Endodermal cell (in vitro differentiated cells): Measurements from ENCODE around the gene BNC2. TPM values are rescaled to one million over a fixed set of nuclear protein-coding genes. Genes with fewer than 3 reads are reported as not detected.

Experiments
- DNase-seq: peaks from one replicate; pipeline ENCODE4 v3.0.0-alpha.2; 2017
- H3K27ac ChIP-seq: 2 replicates; pipeline ENCODE4 v1.5.1; 2013; ENCODE audit warnings: mild to moderate bottlenecking, low read depth, low read length, moderate library complexity
- H3K27me3 ChIP-seq: 2 replicates; pipeline ENCODE4 v1.6.1; 2013; ENCODE audit warnings: mild to moderate bottlenecking, low read length, moderate library complexity; ENCODE audit not compliant: insufficient read depth, control insufficient read depth, poor library complexity, severe bottlenecking
- H3K36me3 ChIP-seq: 2 replicates; pipeline ENCODE4 v1.7.0; 2013; ENCODE audit warnings: mild to moderate bottlenecking, low read length, moderate library complexity; ENCODE audit not compliant: control insufficient read depth, insufficient read depth
- H3K4me1 ChIP-seq: one replicate; pipeline ENCODE4 v1.7.0; 2013; ENCODE audit warnings: low read length; ENCODE audit not compliant: control insufficient read depth, insufficient read depth
- H3K4me3 ChIP-seq: 2 replicates; pipeline ENCODE4 v1.5.1; 2013; ENCODE audit warnings: mild to moderate bottlenecking, low read length, moderate library complexity
- H3K9ac ChIP-seq: 2 replicates; pipeline ENCODE4 v1.6.1; 2013; ENCODE audit warnings: mild to moderate bottlenecking, low read length, moderate library complexity; ENCODE audit not compliant: poor library complexity, severe bottlenecking; ENCODE audit errors: extremely low read depth
- H3K9me3 ChIP-seq: 2 replicates; pipeline ENCODE4 v1.6.1; 2013; ENCODE audit warnings: mild to moderate bottlenecking, low read length, moderate library complexity; ENCODE audit not compliant: control insufficient read depth
- H3K27ac Mint-ChIP-seq: 2 replicates; pipeline ENCODE4 v1.8.0; 2020; ENCODE audit warnings: mixed read lengths
- H3K27me3 Mint-ChIP-seq: 2 replicates; pipeline ENCODE4 v1.8.0; 2021; ENCODE audit warnings: mild to moderate bottlenecking, mixed read lengths; ENCODE audit not compliant: insufficient read depth
- H3K36me3 Mint-ChIP-seq: 2 replicates; pipeline ENCODE4 v1.8.0; 2020; ENCODE audit warnings: low read depth, mixed read lengths
- H3K4me1 Mint-ChIP-seq: 2 replicates; pipeline ENCODE4 v1.8.0; 2020; ENCODE audit warnings: mixed read lengths
- H3K4me3 Mint-ChIP-seq: 2 replicates; pipeline ENCODE4 v1.8.0; 2020; ENCODE audit warnings: mild to moderate bottlenecking, moderate library complexity, mixed read lengths
- H3K9me3 Mint-ChIP-seq: 2 replicates; pipeline ENCODE4 v1.8.0; 2020; ENCODE audit warnings: mild to moderate bottlenecking, mixed read lengths
- WGBS, 2 experiments: methylation state at CpG; one replicate each; pipeline versions ENCODE4 v1.1.5 to v1.1.7; 2013; ENCODE audit warnings: missing lambda C conversion rate in 2 of 2, mixed read lengths in 1 of 2; ENCODE audit not compliant: insufficient coverage in 1 of 2, insufficient read length in 1 of 2; 5-methylcytosine and 5-hydroxymethylcytosine counted together
- total RNA-seq, 2 donors: library from RNA; stranded (reverse); fragmentation: NEBNext Ultra II Directional in 1 of 2; extraction: Animal tissue kit (Norgen Biotek cat#: 25700) in 1 of 2; gene quantifications; 2 replicates in 1 of 2; 3 replicates in 1 of 2; pipeline ENCODE4 v1.2.1, GENCODE V29; 2021
- TF ChIP-seq, protein P1 (sequence below): fragments of 200-600 bp; sonication (generic); conservative IDR thresholded peaks from 2 replicates; pipeline ENCODE4 v1.5.0; 2021; ENCODE audit warnings: antibody characterized with exemption, mild to moderate bottlenecking

The BNC2 gene
- total RNA-seq, 2 donors from 2014 or later = 3.0 to 10.5 TPM

- Mint-ChIP-seq H3K36me3 (no peaks in the 10 kb centered on the region), H3K4me3 (no peak overlapping the region), H3K9me3 (no peaks in the 10 kb centered on the region), H3K4me1 (peaks cover 33% of the 10 kb centered on the region), H3K27me3 (peaks cover 11% of the 10 kb centered on the region), H3K27ac (no peak overlapping the region)
- TF ChIP-seq, protein P1, sequence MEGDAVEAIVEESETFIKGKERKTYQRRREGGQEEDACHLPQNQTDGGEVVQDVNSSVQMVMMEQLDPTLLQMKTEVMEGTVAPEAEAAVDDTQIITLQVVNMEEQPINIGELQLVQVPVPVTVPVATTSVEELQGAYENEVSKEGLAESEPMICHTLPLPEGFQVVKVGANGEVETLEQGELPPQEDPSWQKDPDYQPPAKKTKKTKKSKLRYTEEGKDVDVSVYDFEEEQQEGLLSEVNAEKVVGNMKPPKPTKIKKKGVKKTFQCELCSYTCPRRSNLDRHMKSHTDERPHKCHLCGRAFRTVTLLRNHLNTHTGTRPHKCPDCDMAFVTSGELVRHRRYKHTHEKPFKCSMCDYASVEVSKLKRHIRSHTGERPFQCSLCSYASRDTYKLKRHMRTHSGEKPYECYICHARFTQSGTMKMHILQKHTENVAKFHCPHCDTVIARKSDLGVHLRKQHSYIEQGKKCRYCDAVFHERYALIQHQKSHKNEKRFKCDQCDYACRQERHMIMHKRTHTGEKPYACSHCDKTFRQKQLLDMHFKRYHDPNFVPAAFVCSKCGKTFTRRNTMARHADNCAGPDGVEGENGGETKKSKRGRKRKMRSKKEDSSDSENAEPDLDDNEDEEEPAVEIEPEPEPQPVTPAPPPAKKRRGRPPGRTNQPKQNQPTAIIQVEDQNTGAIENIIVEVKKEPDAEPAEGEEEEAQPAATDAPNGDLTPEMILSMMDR = no peak
- Histone ChIP-seq H3K36me3 (no peaks in the 10 kb centered on the region), H3K27ac (no peak overlapping the region), H3K4me1 (peaks cover 3% of the 10 kb centered on the region), H3K27me3 (no peaks in the 10 kb centered on the region), H3K9me3 (no peaks in the 10 kb centered on the region), H3K9ac (no peak overlapping the region), H3K4me3 (no peak overlapping the region)
- 94 to 96% methylated on average over 2 to 3 of the region's 3 CpGs for WGBS, 2 experiments
- DNase-seq = no peak
These were observed 245.7 kb downstream of the BNC2 start for GRCh38 chr9:16624744-16625117.

- WGBS, 2 experiments = 91 to 94% methylated on average over 2 to 6 of the region's 6 CpGs
- no peaks in the 10 kb centered on the region for H3K36me3 ChIP-seq
- TF ChIP-seq, protein P1 = no peak
- peaks cover 36% of the 10 kb centered on the region for H3K4me1 Mint-ChIP-seq
- H3K4me3 Mint-ChIP-seq = no peak overlapping the region
- peaks cover 3% of the 10 kb centered on the region for H3K4me1 ChIP-seq
- no peaks in the 10 kb centered on the region for H3K9me3 Mint-ChIP-seq
- no peaks in the 10 kb centered on the region for H3K27me3 ChIP-seq
- H3K4me3 ChIP-seq = no peak overlapping the region
- no peak overlapping the region for H3K27ac ChIP-seq
- H3K9ac ChIP-seq = no peak overlapping the region
- peaks cover 15% of the 10 kb centered on the region for H3K27me3 Mint-ChIP-seq
- DNase-seq = no peak
- no peak overlapping the region for H3K27ac Mint-ChIP-seq
- no peaks in the 10 kb centered on the region for H3K9me3 ChIP-seq
- no peaks in the 10 kb centered on the region for H3K36me3 Mint-ChIP-seq
These were observed 246.3 kb downstream of the BNC2 start for GRCh38 chr9:16623989-16624743.

- H3K9me3 ChIP-seq = no peaks in the 10 kb centered on the region
- no peak for DNase-seq
- Mint-ChIP-seq H3K4me3 (no peak overlapping the region), H3K27ac (no peak overlapping the region), H3K4me1 (peaks cover 35% of the 10 kb centered on the region), H3K36me3 (no peaks in the 10 kb centered on the region), H3K27me3 (peaks cover 31% of the 10 kb centered on the region), H3K9me3 (no peaks in the 10 kb centered on the region)
- peaks cover 6% of the 10 kb centered on the region for H3K27me3 ChIP-seq
- H3K9ac ChIP-seq = no peak overlapping the region
- H3K27ac ChIP-seq = no peak overlapping the region
- WGBS, 2 experiments = 93% methylated on average over 3 of the region's 3 CpGs; no CpG with 5 or more reads in 1 of the 2 experiments
- H3K4me3 ChIP-seq = no peak overlapping the region
- H3K36me3 ChIP-seq = no peaks in the 10 kb centered on the region
- H3K4me1 ChIP-seq = peaks cover 3% of the 10 kb centered on the region
- TF ChIP-seq, protein P1 = no peak
These were observed 247.9 kb downstream of the BNC2 start for GRCh38 chr9:16622541-16622940.
